Anterior cingulate cortex (tissue), 58 donors: ENCODE measurements around the gene SAP30.
A peak's percentile ranks its signal among the peaks of the same experiment; 100 is the strongest.

Experiments used
- DNase-seq, 58 donors: peaks; one replicate each; lab custom pipeline; 2025; lab: John Stamatoyannopoulos, UW

Gene SAP30, protein sequence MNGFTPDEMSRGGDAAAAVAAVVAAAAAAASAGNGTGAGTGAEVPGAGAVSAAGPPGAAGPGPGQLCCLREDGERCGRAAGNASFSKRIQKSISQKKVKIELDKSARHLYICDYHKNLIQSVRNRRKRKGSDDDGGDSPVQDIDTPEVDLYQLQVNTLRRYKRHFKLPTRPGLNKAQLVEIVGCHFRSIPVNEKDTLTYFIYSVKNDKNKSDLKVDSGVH

DNA sequence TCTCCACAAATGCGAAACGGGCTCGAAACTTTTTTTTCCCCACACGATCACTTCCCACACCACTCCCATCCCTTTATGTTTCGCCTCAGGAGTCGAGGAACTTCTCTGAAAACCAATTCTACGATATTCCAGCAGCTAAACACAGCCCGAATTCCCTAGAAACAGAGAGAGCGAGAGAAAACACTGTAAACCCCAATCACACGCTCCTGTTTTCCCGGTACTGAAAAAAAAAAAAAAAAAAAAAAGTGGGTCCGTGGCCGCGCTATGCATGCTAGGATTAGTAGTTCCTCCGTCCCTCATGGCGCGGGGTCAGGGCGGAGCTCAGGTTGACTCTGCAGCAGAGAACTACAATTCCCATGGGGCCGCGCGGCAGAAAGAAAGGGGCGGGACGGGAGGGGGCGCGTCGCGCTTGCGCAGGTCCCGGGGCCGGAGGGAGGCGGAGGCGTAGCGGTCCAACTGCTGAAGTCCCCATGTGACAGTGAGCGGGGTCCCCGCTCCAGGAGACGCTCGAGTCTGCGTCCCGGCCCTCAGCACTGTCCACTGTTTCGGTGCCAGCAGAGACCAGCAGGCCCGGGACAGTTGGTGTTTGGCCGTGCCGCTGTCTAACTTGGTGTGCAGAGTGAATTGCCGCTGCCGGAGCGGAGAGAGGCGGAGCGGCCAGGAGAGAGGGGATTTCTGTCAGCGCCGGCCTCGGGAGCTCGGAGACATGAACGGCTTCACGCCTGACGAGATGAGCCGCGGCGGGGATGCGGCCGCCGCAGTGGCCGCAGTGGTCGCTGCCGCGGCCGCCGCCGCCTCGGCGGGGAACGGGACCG lies at the start of gene SAP30:
SAP30 (plus strand) TSS at position 478 of the 815 bp plus-strand sequence; CDS start at position 707, 229 bp downstream.
- peak; percentile 81 to 99 (median 97) for DNase-seq

DNA sequence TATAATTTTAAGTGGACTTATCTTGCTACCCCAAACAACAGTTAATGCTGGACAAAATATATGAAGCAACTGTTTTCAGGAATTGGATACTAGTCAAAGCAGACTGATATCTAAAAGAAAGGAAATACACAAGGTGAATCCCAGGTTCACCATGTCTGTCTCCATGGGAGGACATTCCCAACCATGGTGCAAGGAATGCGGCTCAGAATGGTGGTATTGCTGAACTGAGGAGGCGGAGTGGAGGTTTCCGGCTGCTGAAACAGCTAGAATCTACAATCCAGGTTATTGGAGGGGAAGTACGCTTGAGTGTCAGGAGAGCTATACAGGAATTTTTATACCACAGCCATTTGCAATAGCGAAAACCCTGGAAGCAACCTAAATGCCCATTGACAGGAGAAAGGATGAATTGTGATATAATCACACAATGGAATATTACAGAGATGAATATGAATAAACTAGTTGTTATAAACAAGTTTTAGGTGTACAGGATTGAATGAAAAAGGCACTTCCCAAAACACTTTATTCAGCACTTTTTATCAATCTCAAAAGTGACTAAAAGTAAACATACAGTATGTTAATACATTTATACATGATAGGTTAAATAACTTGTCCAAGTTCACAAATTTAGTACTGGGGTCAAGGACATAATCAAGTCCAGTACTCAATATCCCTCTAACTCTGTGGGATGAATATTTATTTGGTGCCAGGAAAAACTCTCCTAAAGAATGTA lies 45.6 kb upstream of the SAP30 start:
- no peak for DNase-seq

DNA sequence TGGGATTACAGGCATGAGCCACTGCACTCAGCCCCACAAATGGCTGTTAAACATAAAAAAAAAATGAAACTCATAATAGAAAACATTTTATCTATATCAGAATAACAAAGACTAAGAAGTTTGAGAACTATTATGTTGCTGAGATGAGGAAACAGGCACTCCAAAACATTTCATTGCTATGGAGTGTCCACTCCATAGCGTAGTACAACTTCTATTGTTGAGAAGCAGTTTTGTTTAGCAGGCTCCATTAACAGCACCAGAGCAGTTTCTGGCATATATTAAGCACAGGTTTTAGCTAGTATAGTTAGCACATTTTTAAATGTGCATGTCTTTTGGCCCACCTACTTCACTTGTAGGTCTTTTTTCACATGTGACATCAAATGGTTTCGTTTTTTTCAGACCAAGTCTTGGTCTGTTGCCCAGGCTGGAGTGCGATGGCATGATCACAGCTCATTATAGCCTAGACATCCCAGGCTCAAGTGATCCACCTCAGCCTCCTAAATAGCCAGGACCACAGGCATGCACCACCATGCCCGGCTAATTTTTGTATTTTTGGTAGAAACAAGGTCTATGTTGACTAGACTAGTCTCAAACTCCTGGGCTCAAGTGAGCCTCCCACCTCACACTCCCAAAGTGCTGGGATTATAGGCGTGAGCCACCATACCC lies 42.4 kb upstream of the SAP30 start:
- no peak for DNase-seq

DNA sequence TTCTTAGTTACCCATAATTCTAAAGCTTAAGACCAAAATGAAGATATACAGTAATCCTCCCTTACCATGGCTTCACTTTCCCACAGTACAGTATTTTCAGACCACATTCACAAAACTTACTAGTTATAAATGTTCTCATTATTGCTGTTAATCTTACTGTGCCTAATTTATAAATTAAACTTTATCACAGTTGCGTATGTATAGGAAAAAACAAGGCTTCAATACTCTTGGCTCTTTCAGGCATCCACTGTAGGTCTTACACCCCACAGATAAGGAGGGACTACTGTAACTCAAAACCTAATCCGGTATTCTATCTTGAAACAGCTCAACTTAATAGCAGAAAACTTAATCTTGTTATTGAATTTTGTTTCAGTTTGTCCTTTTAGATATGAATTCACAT lies 40.2 kb upstream of the SAP30 start:
- DNase-seq: no peak

DNA sequence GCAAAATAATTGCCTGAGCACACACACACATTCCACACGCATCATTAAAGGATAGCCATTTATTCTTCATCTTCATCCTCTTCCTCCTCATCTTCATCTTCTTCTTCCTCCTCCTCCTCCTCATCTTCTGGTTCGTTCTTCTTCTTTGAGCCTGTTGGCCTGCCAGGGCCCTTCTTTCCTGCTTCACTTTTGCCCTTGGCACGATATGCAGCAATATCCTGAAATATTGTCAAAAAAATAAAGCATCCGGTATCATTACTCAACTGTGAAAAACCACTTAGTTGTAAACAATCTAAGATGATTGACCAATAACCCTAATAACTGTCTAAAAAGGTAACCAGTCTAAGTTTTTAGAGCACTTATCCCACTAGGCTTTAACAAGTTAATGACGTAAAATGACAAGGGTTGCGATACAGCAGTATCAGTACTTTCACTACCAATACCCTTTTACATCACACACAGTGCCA lies 38.7 kb upstream of the SAP30 start:
- no peak for DNase-seq

DNA sequence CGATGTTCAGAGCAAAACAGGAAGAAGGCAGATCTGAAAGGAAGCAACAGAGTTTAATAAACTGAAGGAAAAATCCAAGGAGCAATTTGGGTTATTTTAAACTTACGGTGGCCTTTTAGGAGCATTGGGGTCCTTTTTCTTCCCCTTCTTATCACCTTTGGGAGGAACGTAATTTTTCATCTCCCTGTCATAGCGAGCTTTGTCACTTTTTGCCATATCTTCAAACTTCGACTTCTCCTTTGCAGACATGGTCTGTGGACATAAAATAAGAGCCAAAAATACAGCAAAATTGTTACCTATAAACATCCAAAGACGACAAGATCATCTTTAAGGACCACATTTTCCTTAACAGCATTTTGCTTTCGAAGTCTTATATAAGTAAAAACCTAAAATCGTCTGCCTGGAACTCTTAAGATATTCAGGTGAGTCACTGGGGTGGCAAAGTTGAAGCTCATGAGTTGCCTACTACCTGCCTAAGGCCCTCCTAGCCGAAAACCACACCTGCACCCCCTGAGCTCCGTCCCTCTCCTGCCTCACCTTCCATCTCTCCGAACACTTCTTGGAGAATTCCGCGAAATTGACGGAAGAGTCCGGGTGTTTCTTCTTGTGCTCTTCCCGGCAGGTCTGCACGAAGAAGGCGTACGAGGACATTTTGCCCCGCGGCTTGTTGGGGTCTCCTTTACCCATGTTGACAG lies 37.6 kb upstream of the SAP30 start:
- DNase-seq: peak in 5 of 58 donors; percentile 8 to 44 (median 37)

DNA sequence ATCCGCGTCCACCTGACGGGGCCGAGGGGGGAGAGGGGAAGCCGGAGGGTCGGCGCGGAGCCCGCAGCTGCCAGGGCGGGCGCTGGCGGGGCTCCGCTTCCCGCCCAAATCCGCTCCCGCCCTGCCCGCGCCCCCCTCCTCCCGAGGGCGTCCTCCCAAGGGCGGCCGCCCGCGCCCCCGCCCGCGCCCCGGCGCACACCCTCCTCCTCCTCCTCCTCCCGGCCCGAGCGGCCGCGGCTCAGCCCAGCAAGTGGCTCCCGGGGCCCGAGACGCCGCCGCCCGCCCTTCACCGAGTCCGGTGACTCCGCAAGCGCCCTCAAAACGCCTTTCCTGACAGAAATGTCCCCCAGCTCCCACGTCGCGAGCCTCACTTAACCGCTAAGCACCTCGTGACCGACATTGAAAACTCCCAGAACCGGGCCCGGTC lies 37.1 kb upstream of the SAP30 start:
- DNase-seq: peak in 37 of 58 donors; percentile 25 to 76 (median 55)

DNA sequence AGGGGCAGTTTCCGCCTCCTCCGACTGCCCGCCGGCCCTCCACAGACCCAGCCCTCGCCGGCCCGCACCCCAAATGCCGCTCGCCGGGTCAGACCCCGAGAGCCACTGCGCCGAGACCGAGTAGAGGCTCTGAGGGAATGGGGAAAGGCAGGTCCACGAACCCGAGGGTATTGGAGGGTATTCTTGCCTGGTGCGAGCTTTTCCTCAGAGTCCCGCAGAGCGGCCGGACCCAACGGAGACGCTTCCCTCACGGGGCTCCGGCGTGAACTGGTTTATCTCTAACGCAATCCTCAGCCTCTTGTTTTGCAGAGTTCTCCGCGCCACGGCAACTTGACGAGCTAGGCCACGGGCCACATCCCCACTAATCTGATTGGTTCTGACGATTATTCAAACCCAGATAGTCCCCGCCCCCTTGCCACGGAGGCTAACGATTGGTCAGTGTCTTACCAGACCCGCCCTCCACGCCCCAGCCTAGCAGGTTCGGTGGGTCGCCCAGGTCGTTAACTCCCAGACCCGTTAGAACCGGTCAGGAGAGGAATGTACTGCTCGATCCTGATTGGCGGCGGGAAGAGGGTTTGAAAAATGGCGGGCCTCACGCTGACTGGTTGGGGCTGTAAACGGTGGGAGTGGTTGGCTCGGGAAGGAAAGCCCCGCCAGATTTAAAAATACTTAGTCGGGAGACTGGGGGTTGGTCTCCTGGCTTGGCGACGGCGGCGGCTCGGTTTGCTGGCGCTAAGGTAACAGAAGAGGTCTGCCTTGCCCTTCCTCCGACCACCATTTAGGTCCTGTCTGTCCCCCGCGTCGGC lies 36.5 kb upstream of the SAP30 start, which contains the start of gene HMGB2:
HMGB2 (minus strand) TSS at position 274 of the 806 bp plus-strand sequence. CDS start 709 bp downstream, outside the sequence.
- peak; percentile 90 to 100 (median 99) for DNase-seq

DNA sequence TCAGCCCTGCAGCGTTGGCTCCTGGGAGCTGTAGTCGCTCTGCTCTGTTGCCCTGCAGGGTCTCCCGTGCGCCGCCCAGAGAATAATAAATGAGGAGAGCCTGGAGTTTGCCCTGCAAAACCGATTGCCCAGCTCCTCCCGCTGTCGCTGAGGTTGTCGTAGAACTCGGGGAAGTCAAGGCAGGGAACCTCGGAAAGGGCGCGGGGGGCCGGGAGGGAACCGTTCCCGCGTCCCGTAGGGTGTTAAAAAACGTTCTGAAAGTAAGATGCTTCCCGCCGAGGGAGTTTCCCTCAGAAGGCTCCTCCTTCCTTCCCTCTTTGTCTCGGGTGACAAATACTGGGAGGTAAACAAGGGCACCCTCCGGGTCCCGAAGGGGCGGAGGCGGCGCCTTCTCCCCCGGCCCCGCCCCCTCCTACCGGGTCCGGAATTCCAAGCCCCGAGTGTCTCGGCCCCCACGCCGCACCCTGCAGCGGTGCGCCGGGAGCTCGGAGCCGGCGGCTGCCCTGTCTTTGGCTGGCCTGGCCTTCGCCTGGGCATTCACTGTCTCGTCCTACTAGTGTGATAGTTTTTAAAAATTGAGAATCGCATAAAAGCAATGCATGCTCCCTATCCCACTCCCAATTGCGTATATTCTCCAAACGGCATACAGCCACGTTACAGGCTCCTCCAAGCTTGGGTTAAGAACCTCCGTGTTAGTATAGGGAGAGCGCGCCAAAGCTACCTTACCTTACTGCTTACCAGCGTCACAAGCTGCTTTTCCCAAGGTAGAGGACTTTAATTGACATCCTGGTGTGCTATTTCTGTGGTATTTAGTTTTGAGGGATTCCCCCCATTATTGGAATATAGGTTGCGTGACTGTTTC lies 35.6 kb upstream of the SAP30 start:
- peak in 45 of 58 donors; percentile 10 to 89 (median 59) for DNase-seq

DNA sequence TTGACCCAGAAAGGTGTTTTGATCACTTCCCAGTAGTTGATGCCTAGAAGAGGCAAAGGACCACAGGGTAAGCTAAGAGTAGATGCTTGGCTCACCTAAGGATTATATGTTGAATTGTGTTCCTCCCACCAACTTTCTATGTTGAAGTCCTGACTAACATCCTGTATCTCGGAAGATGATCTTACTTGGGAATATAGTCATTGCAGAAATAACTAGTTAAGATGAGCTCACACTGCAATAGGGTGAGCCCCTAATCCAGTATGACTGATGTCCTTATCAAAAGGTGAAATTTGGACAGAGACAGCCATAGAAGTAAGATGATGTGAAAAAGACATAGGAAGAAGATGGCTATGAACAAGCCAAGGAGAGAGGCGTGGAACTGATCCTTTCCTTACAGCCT lies 33.3 kb upstream of the SAP30 start:
- no peak for DNase-seq

DNA sequence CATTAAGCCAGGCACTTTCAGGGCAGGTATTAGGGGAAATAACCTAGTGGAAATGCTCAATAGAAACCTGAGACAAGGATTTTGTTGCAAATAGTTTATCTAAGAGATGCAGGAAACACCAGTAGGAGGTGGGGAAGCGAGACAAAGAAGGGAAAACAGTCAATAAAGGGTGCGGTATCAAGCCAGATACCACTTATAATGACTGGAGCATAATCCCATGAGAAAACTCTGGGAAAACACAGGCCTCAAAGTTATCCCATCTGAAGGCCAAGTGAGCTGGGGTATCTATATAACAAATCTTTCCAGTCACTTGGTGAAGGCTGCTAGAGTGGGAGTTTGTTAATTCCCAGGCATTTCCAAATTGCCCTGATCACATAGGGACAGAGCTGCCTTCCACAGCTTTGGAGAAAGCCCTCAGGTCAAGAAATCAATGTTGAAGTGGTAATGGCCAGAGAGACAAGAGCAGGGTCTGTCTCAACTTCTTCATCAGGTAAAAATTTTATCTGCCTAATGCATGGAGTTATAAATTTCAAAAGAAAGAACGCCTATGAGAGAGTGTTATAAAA lies 26.8 kb upstream of the SAP30 start:
- no peak for DNase-seq

DNA sequence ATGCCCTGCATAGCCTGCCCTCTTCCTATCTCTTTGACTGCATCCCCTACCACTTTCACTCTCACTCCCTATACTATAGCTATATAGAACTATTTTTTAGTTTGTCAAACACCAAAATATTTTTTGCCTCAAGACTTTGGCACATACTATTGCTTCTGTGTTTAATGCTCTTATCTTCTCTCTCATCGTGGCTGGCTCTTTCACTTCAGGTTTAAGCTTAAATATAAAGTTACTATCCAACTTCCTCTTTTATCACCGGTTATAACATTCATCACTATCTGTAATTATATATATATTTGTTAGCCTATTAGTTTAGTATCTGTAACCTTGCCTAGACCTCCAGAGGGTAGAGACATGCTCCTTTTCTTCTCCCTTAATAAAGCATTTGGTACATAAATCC lies 25.1 kb upstream of the SAP30 start:
- no peak for DNase-seq

DNA sequence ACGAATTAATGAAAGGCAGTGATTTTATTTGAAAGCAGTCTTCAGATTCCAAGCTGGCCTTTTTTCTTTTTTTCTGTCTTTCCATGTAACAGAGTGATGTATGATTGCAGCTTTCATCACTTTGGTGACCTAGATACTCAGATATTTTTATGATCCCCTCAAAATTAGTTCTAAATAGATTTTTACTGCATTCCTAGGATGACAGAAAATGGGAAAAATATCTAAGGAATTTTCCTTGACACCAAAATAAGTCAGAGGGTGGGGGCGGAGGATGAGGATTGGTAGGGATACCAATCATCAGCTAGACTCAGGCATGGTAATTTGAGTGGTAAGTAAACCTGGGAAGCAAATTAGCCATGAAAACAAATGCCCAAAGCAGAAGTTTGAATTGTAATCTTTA lies 24.7 kb upstream of the SAP30 start:
- no peak for DNase-seq

DNA sequence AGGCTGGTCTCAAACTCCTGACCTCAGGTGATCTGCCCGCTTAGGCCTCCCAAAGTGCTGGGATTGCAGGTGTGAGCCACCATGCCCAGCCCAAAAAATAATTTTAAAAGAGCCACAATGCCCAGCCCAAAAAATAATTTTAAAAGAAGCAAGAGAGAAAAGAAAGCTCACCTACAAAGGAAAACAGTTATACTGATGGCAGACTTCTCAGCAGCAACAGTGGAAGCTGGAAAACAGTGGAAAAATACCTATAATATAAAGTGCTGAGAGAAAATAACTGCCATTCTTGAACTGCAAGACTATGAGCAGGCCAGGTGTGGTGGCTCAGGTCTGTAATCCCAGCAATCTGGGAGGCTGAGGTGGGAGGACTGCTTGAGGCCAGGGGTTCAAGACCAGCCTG lies 23.3 kb upstream of the SAP30 start:
- no peak for DNase-seq

DNA sequence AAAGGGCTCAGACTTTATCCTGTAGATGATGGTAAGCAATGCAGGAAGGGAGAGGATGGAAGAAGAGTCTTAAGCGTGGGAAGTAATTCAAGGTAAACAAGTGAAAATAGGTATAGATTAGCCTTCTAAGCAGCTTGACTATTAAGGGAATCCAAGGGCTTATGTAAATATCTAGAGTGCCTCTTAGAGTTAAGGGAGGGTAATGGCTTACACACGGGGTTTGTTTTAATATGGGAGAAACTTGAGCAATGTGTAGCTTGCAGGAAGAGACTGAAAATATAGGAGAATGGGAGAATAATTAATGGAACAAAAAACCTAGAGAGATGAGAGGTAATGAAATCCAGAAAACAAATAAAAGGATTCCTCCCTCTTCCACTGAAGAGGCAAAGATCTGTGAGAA lies 12.8 kb upstream of the SAP30 start:
- no peak for DNase-seq

DNA sequence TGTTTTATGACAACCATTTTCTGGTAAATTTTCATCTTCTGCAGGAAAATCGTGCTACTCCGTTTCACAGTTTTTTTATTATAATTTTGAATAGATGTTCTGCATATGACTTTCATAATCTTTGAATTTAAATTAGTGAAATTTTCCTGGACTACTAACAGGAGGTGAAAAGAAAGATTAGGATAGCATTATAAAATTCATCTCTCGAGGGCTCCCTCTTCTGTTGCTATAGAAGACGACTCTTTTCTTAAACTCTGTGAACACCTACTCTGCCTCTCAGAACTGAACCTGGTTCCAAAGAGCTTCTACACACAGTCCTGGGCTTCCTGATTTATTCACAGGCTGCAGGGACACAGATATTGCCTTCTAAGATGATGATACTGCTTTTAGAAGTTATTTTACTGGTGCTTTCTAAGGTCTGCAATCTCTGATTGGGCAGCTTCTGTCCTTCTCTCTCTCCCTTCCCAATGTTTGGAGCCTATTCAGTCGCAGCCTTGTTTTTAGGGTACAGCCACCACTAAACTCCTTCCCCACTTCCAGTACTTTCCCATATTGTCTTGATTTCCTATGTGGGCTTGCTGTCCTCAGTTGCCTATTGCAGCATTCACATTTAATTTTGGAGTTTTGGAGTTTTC lies 10.1 kb upstream of the SAP30 start:
- DNase-seq: peak in 1 of 58 donors; percentile 1

DNA sequence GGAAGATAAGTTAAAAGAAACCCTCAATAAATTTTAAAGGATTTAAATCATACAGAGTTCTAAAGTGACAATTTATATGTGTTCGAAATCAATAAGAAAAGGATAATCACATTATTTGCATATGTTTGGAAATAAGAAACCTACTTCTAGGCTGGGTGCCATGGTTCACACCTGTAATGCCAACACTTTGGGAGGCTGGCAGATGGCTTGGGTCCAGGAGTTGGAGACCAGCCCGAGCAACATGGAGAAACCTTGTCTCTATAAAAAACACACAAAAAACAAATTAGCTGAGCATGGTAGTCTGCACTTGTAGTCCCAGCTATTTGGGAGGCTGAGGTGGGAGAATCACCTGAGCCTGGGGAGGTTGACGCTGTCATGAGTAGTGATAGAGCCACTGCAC lies 8.1 kb upstream of the SAP30 start:
- no peak for DNase-seq
